Left forelimb (tissue), 1 donor: ENCODE measurements around the gene LCMT1.
"Not testable (repeated sequence)": the region's sequence is repeated elsewhere in the genome, so short reads cannot be mapped to it uniquely, and the experiment has no call there.

ENCODE experiments used
- DNase-seq: peaks from one replicate; pipeline ENCODE4 v3.0.0-alpha.2; 2018; ENCODE audit warnings: low spot score

The LCMT1 gene

GRCh38 chr16:25148568-25149215 is 37.1 kb downstream of the LCMT1 start:
- no peak for DNase-seq

- DNase-seq = no peak
Observed at GRCh38 chr16:25151996-25152395, 40.5 kb downstream of the LCMT1 start.

GRCh38 chr16:25155553-25156460 is 44.3 kb downstream of the LCMT1 start:
- DNase-seq = no peak

GRCh38 chr16:25157271-25157875 is 45.8 kb downstream of the LCMT1 start:
- no peak for DNase-seq

GRCh38 chr16:25158401-25158800 is 46.9 kb downstream of the LCMT1 start:
- DNase-seq = no peak

- DNase-seq = no peak
Observed at GRCh38 chr16:25161753-25162367, 50.3 kb downstream of the LCMT1 start.

- no peak for DNase-seq
Observed at GRCh38 chr16:25163683-25164082, 52.1 kb downstream of the LCMT1 start.

- DNase-seq = no peak
Observed at GRCh38 chr16:25165284-25165683, 53.7 kb downstream of the LCMT1 start.

- DNase-seq = not testable (repeated sequence)
Observed at GRCh38 chr16:25167920-25168319, 56.4 kb downstream of the LCMT1 start.

- no peak for DNase-seq
Observed at GRCh38 chr16:25171390-25171789, 59.8 kb downstream of the LCMT1 start.

- no peak for DNase-seq
Observed at GRCh38 chr16:25172831-25173230, 61.3 kb downstream of the LCMT1 start.

GRCh38 chr16:25174285-25174684 is 62.7 kb downstream of the LCMT1 start:
- no peak for DNase-seq

- no peak for DNase-seq
Observed at GRCh38 chr16:25176136-25176535, 64.6 kb downstream of the LCMT1 start.

- DNase-seq = no peak
Observed at GRCh38 chr16:25177512-25177830, 65.9 kb downstream of the LCMT1 start.

- no peak for DNase-seq
Observed at GRCh38 chr16:25177831-25178688, 66.5 kb downstream of the LCMT1 start.

GRCh38 chr16:25181236-25181635 is 69.7 kb downstream of the LCMT1 start:
- DNase-seq = not testable (repeated sequence)

- no peak for DNase-seq
Observed at GRCh38 chr16:25184771-25185170, 73.2 kb downstream of the LCMT1 start.

- DNase-seq = no peak
Observed at GRCh38 chr16:25187491-25187795, 75.9 kb downstream of the LCMT1 start.

GRCh38 chr16:25189305-25189704 is 77.8 kb downstream of the LCMT1 start:
- no peak for DNase-seq

GRCh38 chr16:25192096-25192495 is 80.6 kb downstream of the LCMT1 start:
- no peak for DNase-seq

GRCh38 chr16:25194273-25194878 is 82.8 kb downstream of the LCMT1 start:
- DNase-seq = no peak
